Trophoblast cell (in vitro differentiated cells and primary cell): ENCODE measurements around the gene AMOTL2.

Experiments
- DNase-seq, 2 donors: peaks; one replicate each; pipeline ENCODE4 v3.0.0-alpha.2; 2016
- H2AFZ ChIP-seq: 2 replicates; pipeline ENCODE4 v1.6.1; 2013; ENCODE audit warnings: low read length, moderate library complexity, mild to moderate bottlenecking; ENCODE audit not compliant: insufficient read depth, poor library complexity
- H2AK5ac ChIP-seq: 2 replicates; pipeline ENCODE4 v1.6.1; 2013; ENCODE audit warnings: mild to moderate bottlenecking, low read length
- H2BK120ac ChIP-seq: 2 replicates; pipeline ENCODE4 v1.6.1; 2013; ENCODE audit warnings: low read length, mild to moderate bottlenecking, moderate library complexity; ENCODE audit not compliant: insufficient read depth, poor library complexity
- H2BK12ac ChIP-seq: 2 replicates; pipeline ENCODE4 v1.6.1; 2013; ENCODE audit warnings: mild to moderate bottlenecking, low read length, moderate library complexity
- H2BK5ac ChIP-seq: 2 replicates; pipeline ENCODE4 v1.6.1; 2013; ENCODE audit warnings: low read length, low read depth, moderate library complexity, mild to moderate bottlenecking; ENCODE audit not compliant: poor library complexity
- H3K14ac ChIP-seq: 2 replicates; pipeline ENCODE4 v1.6.1; 2013; ENCODE audit warnings: mild to moderate bottlenecking, low read length
- H3K18ac ChIP-seq: 2 replicates; pipeline ENCODE4 v1.6.1; 2013; ENCODE audit warnings: mild to moderate bottlenecking, low read length
- H3K23ac ChIP-seq: 2 replicates; pipeline ENCODE4 v1.6.1; 2013; ENCODE audit warnings: low read length
- H3K27ac ChIP-seq: 2 replicates; pipeline ENCODE4 v1.5.1; 2013; ENCODE audit warnings: low read depth, mild to moderate bottlenecking, inconsistent platforms, low read length, moderate library complexity
- H3K27me3 ChIP-seq: 2 replicates; pipeline ENCODE4 v1.6.1; 2013; ENCODE audit warnings: inconsistent platforms, mild to moderate bottlenecking, low read length, moderate library complexity; ENCODE audit not compliant: insufficient read depth
- H3K36me3 ChIP-seq, 2 experiments: 1 replicate in 1 of 2; 2 replicates in 1 of 2; pipeline ENCODE4 v1.6.1; 2013; ENCODE audit warnings: low read length in 2 of 2, mild to moderate bottlenecking in 2 of 2, moderate library complexity in 1 of 2; ENCODE audit not compliant: insufficient read depth in 2 of 2, control insufficient read depth in 1 of 2
- H3K4ac ChIP-seq: 2 replicates; pipeline ENCODE4 v1.6.1; 2013; ENCODE audit warnings: low read depth, mild to moderate bottlenecking, low read length, moderate library complexity
- H3K4me1 ChIP-seq, 2 experiments: 1 replicate in 1 of 2; 2 replicates in 1 of 2; pipeline ENCODE4 v1.6.1; 2013; ENCODE audit warnings: low read length in 2 of 2, mild to moderate bottlenecking in 2 of 2, moderate library complexity in 1 of 2; ENCODE audit not compliant: insufficient read depth in 2 of 2, control insufficient read depth in 1 of 2
- H3K4me2 ChIP-seq: 2 replicates; pipeline ENCODE4 v1.6.1; 2013; ENCODE audit warnings: inconsistent platforms, mild to moderate bottlenecking, low read length, moderate library complexity
- H3K4me3 ChIP-seq: 2 replicates; pipeline ENCODE4 v1.5.1; 2013; ENCODE audit warnings: mild to moderate bottlenecking, low read depth, low read length, inconsistent platforms
- H3K79me1 ChIP-seq: one replicate; pipeline ENCODE4 v1.6.1; 2013; ENCODE audit warnings: low read length
- H3K79me2 ChIP-seq: 2 replicates; pipeline ENCODE4 v1.6.1; 2013; ENCODE audit warnings: low read length, mild to moderate bottlenecking; ENCODE audit not compliant: control insufficient read depth, insufficient read depth, poor library complexity
- H3K9ac ChIP-seq: 2 replicates; pipeline ENCODE4 v1.6.1; 2013; ENCODE audit warnings: mild to moderate bottlenecking, low read length
- H3K9me3 ChIP-seq: 2 replicates; pipeline ENCODE4 v1.6.1; 2013; ENCODE audit warnings: low read depth, mild to moderate bottlenecking, control low read depth, inconsistent platforms, low read length; ENCODE audit not compliant: insufficient read depth
- H4K12ac ChIP-seq: 2 replicates; pipeline ENCODE4 v1.6.1; 2013; ENCODE audit warnings: low read depth, mild to moderate bottlenecking, low read length, moderate library complexity
- H4K8ac ChIP-seq: 2 replicates; pipeline ENCODE4 v1.6.1; 2013; ENCODE audit warnings: low read depth, mild to moderate bottlenecking, low read length, moderate library complexity
- H4K91ac ChIP-seq: one replicate; pipeline ENCODE4 v1.6.1; 2013; ENCODE audit warnings: low read depth, mild to moderate bottlenecking, low read length, moderate library complexity
- WGBS: extraction: QIAGEN DNeasy Blood & Tissue Kit; methylation state at CpG from one replicate; pipeline ENCODE4 v1.1.7; 2013; ENCODE audit warnings: missing lambda C conversion rate; ENCODE audit not compliant: insufficient read length, insufficient coverage; ENCODE audit errors: extremely low coverage; 5-methylcytosine and 5-hydroxymethylcytosine counted together

The AMOTL2 gene

GRCh38 chr3:134362221-134362620 lies 12.0 kb downstream of the AMOTL2 start:
- Histone ChIP-seq H4K8ac (peak overlapping the region; percentile 34), H3K79me1 (peaks cover 57% of the 10 kb centered on the region), H3K4me1 (peaks cover 49 to 78% of the 10 kb centered on the region in 2 experiments), H2BK120ac (no peak overlapping the region), H3K23ac (no peak overlapping the region), H3K4me2 (no peak overlapping the region), H2BK5ac (peak overlapping the region; percentile 8), H3K9ac (no peak overlapping the region), H3K27me3 (no peaks in the 10 kb centered on the region), H3K9me3 (no peaks in the 10 kb centered on the region), H3K18ac (peak overlapping the region; percentile 40), H4K12ac (no peak overlapping the region), H2AFZ (no peak overlapping the region), H3K79me2 (peaks cover 10% of the 10 kb centered on the region), H2AK5ac (no peak overlapping the region), H4K91ac (no peak overlapping the region), H3K27ac (peak overlapping the region; percentile 55), H3K4ac (peak overlapping the region; percentile 20), H2BK12ac (peak overlapping the region; percentile 19), H3K36me3 (peaks cover 82 to 91% of the 10 kb centered on the region in 2 experiments), H3K4me3 (no peak overlapping the region), H3K14ac (no peak overlapping the region)
- WGBS, result no CpG with 5 or more reads among the region's 6 CpGs
- DNase-seq, result no peak

- peak overlapping the region; percentile 5 for H3K18ac ChIP-seq
- no peaks in the 10 kb centered on the region for H3K27me3 ChIP-seq
- no peak overlapping the region for H4K12ac ChIP-seq
- H3K9ac ChIP-seq, result no peak overlapping the region
- H2AK5ac ChIP-seq, result peak overlapping the region; percentile 18
- peak overlapping the region; percentile 1 for H2BK12ac ChIP-seq
- H3K4me3 ChIP-seq, result no peak overlapping the region
- H3K4ac ChIP-seq, result no peak overlapping the region
- DNase-seq, result no peak
- H2BK5ac ChIP-seq, result peak overlapping the region; percentile 4
- peaks cover 18% of the 10 kb centered on the region for H3K79me2 ChIP-seq
- H4K8ac ChIP-seq, result peak overlapping the region; percentile 0
- H3K4me2 ChIP-seq, result no peak overlapping the region
- H3K9me3 ChIP-seq, result no peaks in the 10 kb centered on the region
- H3K36me3 ChIP-seq, result peaks cover 82 to 91% of the 10 kb centered on the region in 2 experiments
- no CpG with 5 or more reads among the region's 33 CpGs for WGBS
- no peak overlapping the region for H2BK120ac ChIP-seq
- peak overlapping the region; percentile 3 for H4K91ac ChIP-seq
- peak overlapping the region; percentile 55 for H3K27ac ChIP-seq
- no peak overlapping the region for H3K23ac ChIP-seq
- H2AFZ ChIP-seq, result peak overlapping the region; percentile 5
- peaks cover 62% of the 10 kb centered on the region for H3K79me1 ChIP-seq
- H3K14ac ChIP-seq, result no peak overlapping the region
- H3K4me1 ChIP-seq, result peaks cover 57 to 82% of the 10 kb centered on the region in 2 experiments
These were observed 12.9 kb downstream of the AMOTL2 start for GRCh38 chr3:134361162-134361835.

- H3K79me2 ChIP-seq, result peaks cover 19% of the 10 kb centered on the region
- no peak overlapping the region for H4K12ac ChIP-seq
- H3K4me2 ChIP-seq, result no peak overlapping the region
- no peak for DNase-seq
- H2BK5ac ChIP-seq, result no peak overlapping the region
- H2AK5ac ChIP-seq, result no peak overlapping the region
- no CpG with 5 or more reads among the region's 12 CpGs for WGBS
- peak overlapping the region; percentile 97 for H3K27ac ChIP-seq
- no peak overlapping the region for H3K23ac ChIP-seq
- peak overlapping the region; percentile 44 for H3K18ac ChIP-seq
- peaks cover 77 to 87% of the 10 kb centered on the region in 2 experiments for H3K36me3 ChIP-seq
- no peak overlapping the region for H4K91ac ChIP-seq
- no peaks in the 10 kb centered on the region for H3K9me3 ChIP-seq
- peak overlapping the region; percentile 25 for H3K14ac ChIP-seq
- H3K4me1 ChIP-seq, result peaks cover 53 to 75% of the 10 kb centered on the region in 2 experiments
- H4K8ac ChIP-seq, result no peak overlapping the region
- H3K4me3 ChIP-seq, result no peak overlapping the region
- no peaks in the 10 kb centered on the region for H3K27me3 ChIP-seq
- no peak overlapping the region for H2BK12ac ChIP-seq
- H3K4ac ChIP-seq, result no peak overlapping the region
- H3K79me1 ChIP-seq, result peaks cover 59% of the 10 kb centered on the region
- H2BK120ac ChIP-seq, result no peak overlapping the region
- no peak overlapping the region for H3K9ac ChIP-seq
- H2AFZ ChIP-seq, result no peak overlapping the region
These were observed 14.2 kb downstream of the AMOTL2 start for GRCh38 chr3:134360046-134360445.

GRCh38 chr3:134359121-134360010 lies 14.9 kb downstream of the AMOTL2 start:
- H3K4ac ChIP-seq, result peak overlapping the region; percentile 4
- peaks cover 60% of the 10 kb centered on the region for H3K79me1 ChIP-seq
- H3K18ac ChIP-seq, result peak overlapping the region; percentile 44
- H2BK120ac ChIP-seq, result no peak overlapping the region
- no peak overlapping the region for H4K12ac ChIP-seq
- no CpG with 5 or more reads among the region's 13 CpGs for WGBS
- no peak overlapping the region for H3K4me3 ChIP-seq
- peak overlapping the region; percentile 97 for H3K27ac ChIP-seq
- peaks cover 47 to 69% of the 10 kb centered on the region in 2 experiments for H3K4me1 ChIP-seq
- no peak overlapping the region for H3K9ac ChIP-seq
- H2AFZ ChIP-seq, result no peak overlapping the region
- H2BK12ac ChIP-seq, result peak overlapping the region; percentile 25
- no peak overlapping the region for H3K4me2 ChIP-seq
- peaks cover 79 to 87% of the 10 kb centered on the region in 2 experiments for H3K36me3 ChIP-seq
- peak overlapping the region; percentile 17 for H3K14ac ChIP-seq
- peaks cover 19% of the 10 kb centered on the region for H3K79me2 ChIP-seq
- H4K8ac ChIP-seq, result peak overlapping the region; percentile 41
- H4K91ac ChIP-seq, result peak overlapping the region; percentile 28
- H3K9me3 ChIP-seq, result peaks cover 2% of the 10 kb centered on the region
- H3K23ac ChIP-seq, result no peak overlapping the region
- peak overlapping the region; percentile 34 for H2BK5ac ChIP-seq
- DNase-seq, result no peak
- H2AK5ac ChIP-seq, result peak overlapping the region; percentile 14
- no peaks in the 10 kb centered on the region for H3K27me3 ChIP-seq
